Adipose tissue (tissue), 3 donors: ENCODE measurements around the gene ENTREP3. TPM values are rescaled to one million over a fixed set of nuclear protein-coding genes. Genes with fewer than 3 reads are reported as not detected.
"Not testable (repeated sequence)": the region's sequence is repeated elsewhere in the genome, so short reads cannot be mapped to it uniquely, and the experiment has no call there.

Experiments
- H3K27ac ChIP-seq: one replicate; pipeline ENCODE4 v1.5.1; 2013; ENCODE audit warnings: low read depth, low read length
- WGBS, 3 donors: extraction: QIAGEN DNeasy Blood & Tissue Kit; methylation state at CpG; one replicate each; pipeline ENCODE4 v1.1.7; 2013; 5-methylcytosine and 5-hydroxymethylcytosine counted together
- polyA plus RNA-seq, 3 donors: library from polyadenylated mRNA; stranded (reverse); fragments of 200-250 nt; gene quantifications; one replicate each; pipeline ENCODE4 v1.2.3, GENCODE V29; 2013
- donor health status: healthy with polysubstance abuse.
- donor health status: Bipolar disorder and iron deficiency.
- donor health status: healthy.

ENTREP3 gene
- polyA plus RNA-seq, 3 donors: 7.6 to 15.5 (median 14.2) TPM

DNA sequence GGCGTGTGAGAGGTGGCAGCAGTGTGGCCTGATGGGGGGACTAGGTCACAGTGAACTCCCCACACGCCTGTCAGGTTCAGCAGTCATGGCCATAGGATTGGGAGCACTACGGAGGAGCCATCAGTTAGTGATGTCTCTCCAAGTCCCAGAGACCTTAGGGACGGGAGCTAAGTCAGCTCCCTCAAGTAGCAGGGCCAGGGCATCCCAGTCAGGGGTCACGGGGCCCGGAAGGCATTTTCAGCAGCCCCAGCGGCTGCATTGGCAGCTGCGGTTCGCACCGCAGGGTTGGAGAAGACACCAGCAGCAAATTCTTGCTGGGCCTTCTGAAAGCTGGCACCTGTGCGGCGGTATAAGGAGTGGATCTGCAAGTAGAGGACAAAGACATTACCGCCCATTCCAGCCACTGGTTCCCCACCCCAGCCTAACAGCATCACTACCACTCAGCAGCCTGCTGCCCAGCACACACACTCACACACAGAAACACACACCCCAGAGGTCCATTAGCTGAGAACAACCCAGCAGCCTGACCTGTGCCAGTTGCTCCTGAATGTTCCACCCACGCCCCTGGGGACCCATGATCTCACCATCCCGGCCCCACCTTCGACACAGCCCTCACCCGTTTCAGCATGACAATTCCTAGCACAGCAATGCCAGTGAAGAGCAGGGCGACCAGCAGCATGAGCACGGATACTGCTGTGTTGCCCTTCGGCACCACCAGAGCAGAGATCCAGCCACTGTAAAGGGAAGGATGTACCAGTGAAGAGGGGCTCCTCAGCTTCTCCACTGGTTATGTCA, 972 bp upstream of the ENTREP3 start:
- 67 to 79% (median 72%) methylated on average over 20 of the region's 20 CpGs for WGBS, 3 donors
- peak overlapping the region; percentile 92 for H3K27ac ChIP-seq

DNA sequence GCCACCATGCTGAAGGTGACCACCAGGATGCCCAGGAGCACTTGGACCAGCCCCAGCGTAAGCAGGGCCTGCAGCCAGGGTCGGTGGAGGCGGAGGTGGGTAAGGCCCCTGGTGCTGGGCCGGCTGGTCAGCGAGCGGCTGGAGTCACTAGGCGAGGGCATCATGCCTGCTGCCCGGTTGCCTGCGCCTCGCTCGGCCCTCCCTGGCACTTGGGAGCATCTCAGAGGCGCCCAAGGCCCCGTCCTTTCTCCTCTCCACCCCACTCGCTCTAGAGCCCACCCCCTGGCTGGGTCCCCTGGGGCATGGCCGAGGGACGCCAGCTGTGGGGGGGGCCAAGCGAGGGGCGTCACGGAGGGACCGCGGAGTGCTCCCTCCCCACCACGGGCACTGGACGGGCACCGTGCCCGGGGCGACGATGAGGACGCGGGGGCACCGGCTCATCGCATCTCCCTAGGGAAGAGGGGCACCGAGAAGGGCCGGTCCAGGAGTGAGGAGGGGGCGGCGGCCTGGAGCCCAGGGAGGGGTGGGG, 505 bp downstream of the ENTREP3 start:
- 5 to 6% (median 5%) methylated on average over 28 to 35 of the region's 35 CpGs for WGBS, 3 donors
- no peak overlapping the region for H3K27ac ChIP-seq

DNA sequence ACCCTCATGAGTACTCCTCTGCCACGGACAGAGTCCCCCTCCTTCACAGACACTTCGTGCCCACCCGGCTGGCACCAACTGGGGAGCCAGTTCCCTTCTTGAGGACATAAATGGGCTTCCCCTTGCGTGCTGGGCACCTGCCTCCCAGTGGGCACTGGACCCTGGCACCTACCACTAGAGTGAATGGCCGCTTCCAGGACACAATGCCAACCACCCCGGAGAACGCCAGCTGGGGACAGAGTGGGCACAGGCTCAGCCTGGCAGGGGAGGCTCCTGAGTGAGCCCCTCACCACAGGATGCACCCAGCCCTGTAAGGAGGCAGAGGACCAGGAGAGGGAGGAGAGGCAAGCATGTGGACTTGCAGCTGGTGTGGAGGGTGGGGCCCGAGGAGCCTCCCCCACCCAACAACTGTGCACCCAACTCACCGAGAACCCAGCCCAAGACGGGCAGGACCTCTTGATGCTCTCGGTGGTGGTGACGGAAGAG, 1.0 kb downstream of the ENTREP3 start:
- H3K27ac ChIP-seq: no peak overlapping the region
- WGBS, 3 donors: 38 to 49% (median 46%) methylated on average over 12 of the region's 12 CpGs

DNA sequence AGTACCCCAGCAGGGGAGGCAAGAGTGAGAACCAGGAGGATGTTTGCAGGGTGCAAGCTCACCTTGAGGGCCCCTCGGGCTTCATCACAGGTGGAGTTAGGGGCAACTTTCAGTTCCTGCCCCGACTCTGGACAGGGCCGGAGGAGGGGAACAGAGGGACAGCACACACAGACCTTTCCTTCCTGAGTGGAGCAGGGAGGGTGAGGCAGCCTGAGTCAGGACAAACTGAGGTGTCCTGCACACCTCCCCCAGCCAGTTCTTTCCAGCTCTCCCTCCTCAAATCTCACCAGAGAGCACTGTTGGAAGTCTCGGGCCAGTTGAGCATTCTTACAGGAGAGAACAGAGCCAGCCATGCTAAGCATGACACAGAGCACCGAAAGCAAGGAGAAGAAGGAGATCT, 1.5 kb downstream of the ENTREP3 start:
- H3K27ac ChIP-seq: no peak overlapping the region
- WGBS, 3 donors: 63 to 68% (median 64%) methylated on average over 5 of the region's 5 CpGs

DNA sequence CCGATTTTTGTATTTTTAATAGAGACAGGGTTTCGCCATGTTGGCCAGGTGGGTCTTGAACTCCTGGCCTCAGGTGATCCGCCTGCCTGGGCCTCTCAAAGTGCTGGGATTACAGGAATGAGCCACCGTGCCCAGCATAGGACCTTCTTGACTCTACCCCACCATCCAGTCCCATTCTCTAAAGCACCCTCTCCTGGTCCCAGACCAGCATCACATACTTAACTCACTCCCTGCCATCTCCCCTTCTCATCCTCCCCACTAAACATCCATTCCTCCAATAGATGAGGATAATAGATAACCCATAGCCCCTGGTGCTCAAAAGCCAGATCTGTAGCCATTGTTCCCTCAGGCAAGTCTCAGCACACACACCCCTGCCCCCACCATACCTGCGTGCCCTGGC, 2.1 kb downstream of the ENTREP3 start:
- H3K27ac ChIP-seq: no peak overlapping the region
- 77 to 89% (median 82%) methylated on average over 5 of the region's 5 CpGs for WGBS, 3 donors

DNA sequence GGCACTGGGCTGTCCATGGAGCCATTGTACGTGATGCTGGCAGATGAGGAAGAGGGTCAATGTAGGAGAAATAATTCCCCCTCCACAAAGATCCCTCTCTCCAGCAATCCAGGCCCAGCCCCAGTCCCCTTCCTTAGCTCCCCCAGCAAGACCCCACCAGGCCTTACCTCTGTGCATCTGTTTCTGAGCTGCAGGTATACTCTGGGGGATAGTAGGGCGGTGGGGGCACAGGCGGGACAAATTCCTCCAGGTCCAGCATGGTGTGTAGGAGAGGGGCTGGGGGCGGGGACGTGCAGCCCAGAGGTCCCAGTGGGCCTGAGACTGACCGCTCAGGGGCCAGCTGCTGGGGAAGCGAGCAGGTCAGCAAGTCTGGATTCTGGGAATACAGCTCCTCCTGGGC, 3.7 kb downstream of the ENTREP3 start:
- H3K27ac ChIP-seq: no peak overlapping the region
- WGBS, 3 donors: 65 to 81% (median 81%) methylated on average over 5 to 7 of the region's 7 CpGs

DNA sequence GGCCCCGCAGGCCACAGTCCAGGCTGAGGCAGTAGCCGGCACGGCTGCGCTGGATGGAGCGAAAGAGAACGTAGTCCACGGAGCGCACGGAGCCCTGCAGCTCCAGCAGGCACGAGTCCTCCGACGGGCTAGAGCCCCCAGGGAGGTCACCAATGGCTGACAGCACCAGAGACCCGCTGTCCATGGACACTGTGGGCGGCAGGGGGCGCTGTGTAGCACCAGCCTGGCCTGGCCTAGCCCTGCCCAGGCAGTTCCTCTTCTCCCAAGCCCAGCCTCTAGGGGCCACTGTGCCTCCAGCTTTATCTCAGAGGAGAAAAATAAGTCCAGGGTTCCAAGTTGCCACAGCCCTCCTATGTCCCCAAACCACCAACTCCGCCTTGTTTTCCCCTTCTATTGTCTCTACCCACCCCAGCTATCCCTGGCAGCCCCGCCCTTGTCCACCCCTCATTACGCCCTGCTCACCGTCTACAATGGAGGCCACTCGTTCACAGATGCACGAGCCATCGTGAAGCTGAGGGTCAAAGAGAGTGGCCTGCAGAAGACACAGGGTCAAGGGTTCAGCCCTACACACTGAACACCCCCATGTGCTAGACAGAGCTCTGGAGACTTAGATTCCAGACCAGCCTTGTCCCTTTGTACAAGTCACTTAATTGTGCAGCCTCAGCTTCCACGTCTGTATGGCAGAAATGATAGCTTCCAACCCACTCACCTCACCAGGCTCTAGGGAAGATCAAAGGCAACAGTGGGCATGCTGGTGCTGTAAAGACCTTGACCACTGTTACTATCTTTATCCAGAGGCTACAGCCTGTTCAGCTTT, 4.4 kb downstream of the ENTREP3 start:
- 12 to 20% (median 17%) methylated on average over 22 to 23 of the region's 23 CpGs for WGBS, 3 donors
- H3K27ac ChIP-seq: no peak overlapping the region

DNA sequence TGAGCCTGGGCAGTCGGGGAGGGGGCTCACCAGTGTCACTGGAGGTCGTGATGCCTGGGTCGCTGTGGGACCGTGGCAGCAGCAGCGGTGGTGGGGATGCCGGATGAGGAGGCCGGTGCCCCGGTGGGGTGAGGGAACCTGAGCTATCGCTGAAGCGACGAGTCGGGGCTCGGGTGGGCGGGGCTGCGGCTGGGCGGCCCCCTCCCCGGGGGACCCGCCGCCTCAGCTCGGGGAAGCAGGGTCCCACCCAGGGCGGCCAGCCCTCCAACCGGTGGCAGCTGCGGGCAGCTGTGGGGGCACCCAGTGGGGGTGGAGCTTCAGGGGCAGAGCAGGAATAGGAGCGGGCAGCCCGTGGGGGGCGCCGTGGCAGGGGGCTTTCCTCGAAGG, 5.0 kb downstream of the ENTREP3 start:
- no peak overlapping the region for H3K27ac ChIP-seq
- 22 to 29% (median 25%) methylated on average over 25 to 28 of the region's 28 CpGs for WGBS, 3 donors

DNA sequence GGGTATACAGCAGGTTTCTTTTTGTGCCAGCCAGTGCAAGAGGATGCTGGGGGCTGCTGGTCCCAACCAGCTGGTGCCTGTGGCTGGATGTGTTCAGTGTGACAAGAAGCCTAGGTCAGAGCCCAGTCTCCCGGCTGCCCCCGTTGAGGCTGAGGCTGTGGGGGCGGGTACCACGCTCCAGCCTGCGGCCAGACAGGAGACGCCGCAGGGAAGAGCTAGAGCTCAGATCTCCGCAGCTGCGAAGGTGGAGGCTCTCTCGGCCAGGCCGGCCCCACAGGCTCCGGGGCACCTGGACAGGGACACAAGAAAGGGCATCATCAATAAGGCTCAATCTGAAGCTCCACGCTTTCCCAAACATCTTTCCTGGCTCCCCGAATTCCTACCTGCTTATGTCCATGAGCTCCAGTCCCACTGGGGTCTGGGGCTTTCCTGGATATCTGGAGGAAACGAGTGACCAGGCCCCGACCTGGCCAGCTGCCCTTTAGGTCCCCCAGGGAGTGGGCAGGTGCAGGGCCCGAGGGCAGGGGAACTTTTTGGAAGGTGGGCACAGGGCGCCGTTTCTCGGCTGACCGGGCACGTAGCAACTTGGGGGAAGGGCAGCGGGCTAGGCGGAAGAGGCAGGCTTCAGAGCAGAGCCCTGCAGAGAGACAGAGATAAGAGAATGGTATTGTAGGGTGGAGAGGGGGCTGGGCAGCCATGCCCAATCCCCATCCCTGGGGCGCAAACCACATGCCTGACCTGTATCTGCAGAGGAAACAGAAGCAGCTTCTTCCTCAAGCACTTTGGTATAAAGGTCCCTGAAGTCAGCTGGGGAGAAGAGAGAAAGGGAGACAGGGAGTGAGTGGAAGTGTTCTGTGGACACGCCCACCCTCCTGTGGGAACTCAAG, 7.4 kb downstream of the ENTREP3 start:
- WGBS, 3 donors: 90 to 91% (median 91%) methylated on average over 26 of the region's 26 CpGs
- H3K27ac ChIP-seq: no peak overlapping the region

DNA sequence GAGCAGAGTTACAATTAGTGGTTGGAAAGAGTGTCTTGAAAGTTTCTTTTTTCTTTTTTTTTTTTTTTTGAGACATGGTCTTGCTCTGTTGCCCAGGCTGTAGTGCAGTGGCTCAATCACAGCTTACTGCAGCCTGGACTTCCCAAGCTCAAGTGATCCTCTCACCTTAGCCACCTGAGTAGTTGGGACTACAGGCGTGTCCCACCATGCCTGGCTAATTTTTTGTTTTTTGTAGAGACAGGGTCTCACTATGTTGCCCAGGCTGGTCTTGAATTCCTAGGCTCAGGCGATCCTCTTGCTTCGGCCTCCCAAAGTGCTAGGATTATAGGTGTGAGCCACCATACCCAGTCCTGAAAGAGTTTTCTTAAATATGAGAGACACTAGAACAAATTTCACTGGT, 8.5 kb downstream of the ENTREP3 start:
- H3K27ac ChIP-seq: not testable (repeated sequence)
- WGBS, 3 donors: 95 to 97% (median 96%) methylated on average over 3 of the region's 3 CpGs

DNA sequence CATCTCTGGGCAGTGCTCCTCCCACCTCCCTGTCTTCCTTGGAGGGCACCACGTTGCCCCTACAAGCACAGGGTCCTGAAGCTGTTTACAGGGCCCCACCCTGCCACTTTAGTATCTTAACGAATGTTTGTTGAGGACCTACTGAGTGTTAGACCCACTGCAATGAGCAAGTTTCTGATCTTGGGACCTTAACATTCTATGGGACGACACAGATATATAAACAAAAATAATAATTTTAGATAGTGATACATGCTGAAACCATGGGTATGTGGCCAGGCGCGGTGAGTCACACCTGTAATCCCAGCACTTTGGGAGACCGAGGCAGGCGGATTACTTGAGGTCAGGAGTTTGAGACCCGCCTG, 10.1 kb downstream of the ENTREP3 start:
- 59 to 65% (median 64%) methylated on average over 8 of the region's 8 CpGs for WGBS, 3 donors
- no peak overlapping the region for H3K27ac ChIP-seq

DNA sequence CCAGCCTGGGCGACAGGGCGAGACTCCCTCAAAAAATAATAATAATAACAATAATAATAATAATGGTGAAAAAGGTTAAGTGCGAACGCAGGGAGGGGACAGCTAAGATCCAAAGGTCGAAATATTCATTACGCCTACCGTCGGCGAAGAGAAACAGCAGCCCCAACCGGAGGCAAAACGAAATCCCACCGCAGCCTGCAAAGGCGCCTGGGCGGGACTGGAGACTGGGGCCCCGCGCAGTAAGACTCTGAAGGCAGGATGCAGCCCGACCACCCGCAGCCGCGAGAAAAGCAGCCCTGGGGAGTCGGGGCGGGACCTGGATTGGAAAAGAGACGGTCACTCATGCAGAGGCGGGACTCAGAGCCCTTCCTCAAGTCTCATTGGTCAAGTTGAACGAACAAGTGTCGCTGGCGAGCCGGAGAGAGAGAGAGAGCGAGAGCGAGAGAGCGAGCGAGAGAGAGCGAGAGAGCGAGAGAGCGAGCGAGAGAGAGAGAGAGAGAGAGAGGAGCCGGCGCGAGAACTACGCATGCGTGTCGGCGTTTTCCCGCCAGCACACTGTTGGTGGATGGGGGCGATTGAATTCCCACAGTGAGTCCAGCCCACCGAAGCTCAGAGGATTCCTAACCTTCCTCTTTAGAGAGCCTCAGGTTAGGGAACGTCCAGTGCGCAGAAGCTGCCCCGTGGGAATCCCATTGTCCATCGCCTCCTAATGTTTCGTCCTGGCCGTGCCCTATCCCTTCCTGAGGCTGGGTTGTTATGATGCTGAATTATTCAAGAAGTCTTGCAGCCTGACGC, 10.7 kb downstream of the ENTREP3 start:
- WGBS, 3 donors: 0% methylated on average over 53 of the region's 53 CpGs
- no peak overlapping the region for H3K27ac ChIP-seq

DNA sequence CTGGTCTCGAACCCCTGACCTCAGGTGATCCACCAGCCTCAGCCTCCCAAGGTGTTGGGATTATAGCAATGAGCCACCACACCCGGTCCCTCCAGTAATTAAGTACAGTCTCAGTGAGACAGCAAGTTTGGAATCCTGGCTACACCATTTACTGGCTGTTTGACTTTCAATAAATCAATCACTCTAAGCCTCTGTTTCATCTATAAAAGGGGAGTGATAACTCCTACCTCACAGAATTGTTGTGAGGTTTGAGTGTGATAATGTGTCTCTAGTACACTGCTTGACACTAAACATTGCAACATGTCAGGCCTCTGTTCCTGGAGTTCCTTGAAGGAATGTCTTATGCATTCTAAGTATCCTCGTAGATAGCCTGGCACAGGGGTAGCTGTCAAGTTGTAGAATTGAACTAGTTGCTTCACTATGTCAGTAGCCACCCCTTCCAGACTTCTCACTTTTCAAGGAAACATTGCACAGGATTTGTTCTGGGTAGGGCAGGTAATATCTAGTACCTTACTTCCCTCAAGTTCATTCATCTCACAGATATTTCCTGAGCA, 12.4 kb downstream of the ENTREP3 start:
- no peak overlapping the region for H3K27ac ChIP-seq
- WGBS, 3 donors: 68 to 77% (median 72%) methylated on average over 3 of the region's 3 CpGs

DNA sequence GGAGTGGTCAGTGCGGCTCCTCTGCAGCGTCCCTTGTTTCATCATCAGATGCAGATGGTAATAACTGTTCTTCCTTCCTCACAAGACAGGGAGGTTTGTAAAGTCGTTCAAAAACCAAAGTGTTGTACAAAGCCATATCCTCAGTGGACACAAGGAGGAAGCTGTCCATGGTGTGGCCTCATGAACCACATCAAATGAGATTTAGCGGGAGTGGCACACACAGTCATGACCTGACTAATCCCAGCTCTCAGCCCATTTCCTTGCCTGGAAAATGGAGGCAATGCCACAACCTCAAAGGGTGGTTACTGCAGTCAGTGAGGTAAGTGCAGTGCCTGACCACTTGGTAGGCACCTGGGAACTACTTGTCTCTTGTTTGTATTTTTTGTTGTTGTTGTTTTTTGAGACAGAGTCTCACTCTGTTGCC, 13.4 kb downstream of the ENTREP3 start:
- H3K27ac ChIP-seq: no peak overlapping the region
- WGBS, 3 donors: 46 to 77% (median 58%) methylated on average over 4 of the region's 4 CpGs

DNA sequence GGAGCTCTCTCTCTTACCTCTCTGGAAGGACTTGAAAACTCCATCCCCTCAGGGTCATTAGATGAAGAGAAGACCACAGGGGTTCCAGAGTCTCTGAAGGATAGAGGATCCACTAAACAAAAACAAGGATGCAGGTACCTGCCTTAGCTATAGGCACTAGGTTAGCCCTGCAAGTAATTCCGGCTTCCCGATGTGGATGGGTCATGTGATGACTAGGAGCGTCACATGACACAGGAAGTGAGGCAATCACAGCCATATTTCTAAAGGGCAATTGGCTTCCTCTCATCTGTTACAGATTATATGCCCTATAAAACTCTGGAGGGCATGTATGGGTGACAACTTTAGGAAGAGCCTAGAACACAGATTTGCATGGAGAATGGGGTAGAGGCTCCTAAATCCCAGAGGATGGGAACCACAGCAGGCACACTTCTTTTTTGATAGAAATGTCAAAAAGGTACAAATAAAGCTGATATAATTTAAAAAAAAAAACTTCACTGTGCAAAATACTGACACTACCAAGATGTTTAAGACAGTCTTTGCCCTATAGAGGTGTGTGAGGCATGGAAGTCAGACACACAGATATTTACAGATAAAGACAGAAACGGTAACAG, 14.1 kb downstream of the ENTREP3 start:
- no peak overlapping the region for H3K27ac ChIP-seq
- WGBS, 3 donors: 12 to 15% (median 14%) methylated on average over 4 of the region's 4 CpGs

DNA sequence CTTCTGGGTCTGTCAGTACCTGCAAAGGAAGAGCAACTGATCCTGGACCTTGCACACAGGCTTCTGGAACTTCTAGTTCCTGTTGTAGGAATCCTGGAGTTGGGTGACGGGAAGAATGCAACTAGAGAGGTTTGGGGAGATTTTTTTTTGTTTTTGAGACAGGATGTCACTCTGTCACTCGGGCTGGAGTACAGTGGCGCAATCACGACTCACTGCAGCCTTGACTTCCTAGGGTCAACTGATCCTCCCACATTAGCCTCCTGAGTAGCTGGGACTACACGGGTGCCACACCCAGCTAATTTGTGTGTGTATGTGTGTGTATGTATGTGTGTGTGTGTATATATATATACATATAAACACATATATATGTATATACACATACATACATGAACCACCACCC, 18.8 kb downstream of the ENTREP3 start:
- no peak overlapping the region for H3K27ac ChIP-seq
- WGBS, 3 donors: 50 to 91% (median 56%) methylated on average over 5 of the region's 5 CpGs

DNA sequence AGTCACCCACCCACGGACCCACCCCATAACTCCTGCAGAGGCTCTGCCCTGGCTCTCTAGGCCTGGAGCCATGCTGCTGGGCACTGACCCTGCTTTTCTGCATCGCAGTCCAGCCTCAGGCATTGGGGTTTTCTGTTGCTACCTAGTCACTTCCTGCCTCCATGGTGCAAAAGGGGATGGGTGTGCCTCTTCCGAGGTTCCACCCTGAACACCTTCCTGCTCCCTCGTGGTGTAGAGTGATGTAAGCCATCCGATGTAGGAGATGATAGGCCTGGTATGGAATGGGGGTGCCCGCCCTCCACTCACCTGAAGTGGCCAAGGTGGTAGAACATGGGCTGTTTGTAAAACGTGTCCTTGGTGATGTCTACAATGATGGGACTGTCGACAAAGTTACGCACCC, 19.9 kb downstream of the ENTREP3 start:
- WGBS, 3 donors: 77 to 89% (median 87%) methylated on average over 7 to 9 of the region's 9 CpGs
- not testable (repeated sequence) for H3K27ac ChIP-seq
